ENCODE results near the gene A1BG.
A peak's percentile ranks its signal among the peaks of the same experiment; 100 is the strongest.

Gene A1BG

DNA sequence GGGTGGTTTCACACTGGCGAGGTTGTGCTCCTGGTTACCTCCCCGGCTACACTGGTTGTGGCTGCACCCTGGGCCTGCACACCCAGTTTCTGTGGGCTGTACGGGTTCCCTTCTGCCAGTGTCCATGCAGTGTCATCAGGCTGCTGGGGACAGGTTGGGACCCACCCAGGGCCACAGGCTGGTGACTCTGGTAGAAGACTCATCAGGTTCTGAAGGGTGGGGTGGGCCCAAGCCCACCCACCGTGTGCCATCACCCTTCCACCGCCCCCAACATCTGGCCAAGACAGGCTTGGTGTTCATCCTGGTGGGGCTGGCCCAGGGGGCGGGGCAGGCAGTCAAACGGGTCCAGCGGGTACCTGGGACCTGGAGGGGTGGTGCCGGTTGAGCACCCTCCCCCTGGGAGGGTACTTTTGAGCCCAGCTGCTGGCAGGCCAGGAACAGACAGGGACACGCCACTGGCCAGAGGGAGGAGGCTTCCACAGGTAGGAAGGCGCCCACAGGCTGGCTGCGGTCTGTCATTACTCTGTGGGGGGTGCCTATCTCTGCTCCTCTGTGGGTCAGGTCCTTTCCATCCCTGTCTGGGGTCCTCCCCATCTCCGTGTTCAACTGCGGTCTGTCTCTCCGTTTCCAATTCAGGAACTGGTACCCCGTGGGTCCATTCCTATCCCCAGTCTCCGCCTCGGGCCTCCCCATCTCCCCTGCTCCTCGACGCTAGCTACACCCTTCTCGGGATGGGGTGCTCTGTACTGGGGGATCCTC lies 42.1 kb upstream of the A1BG start, which contains the start of gene RNF225:
TSS of gene RNF225 (plus strand) at position 437 of the 759 bp plus-strand sequence. CDS start 434 bp downstream, outside the sequence.
- Histone ChIP-seq H3K27ac (ENCODE audit: low read length) (no peak within 1 kb of the TSS), H3K4me3 (ENCODE audit: low read length) (peak within 1 kb of the TSS; percentile 47), H3K27me3 (ENCODE audit: control insufficient read depth, insufficient read depth, low read length) (peaks cover 8% of the 10 kb centered on the region), H3K9me3 (ENCODE audit: control insufficient read depth, low read depth, low read length) (no peaks in the 10 kb centered on the region), H3K4me1 (ENCODE audit: control insufficient read depth, low read depth, low read length) (peaks cover 2% of the 10 kb centered on the region), H3K9ac (ENCODE audit: low read length) (no peak within 1 kb of the TSS), H3K36me3 (ENCODE audit: control insufficient read depth, low read depth, low read length) (peaks cover 43% of the 10 kb centered on the region)

GRCh38 chr19:58394821-58395219 lies 41.5 kb upstream of the A1BG start:
- no peak overlapping the region for H3K9ac ChIP-seq (ENCODE audit: low read length)
- peaks cover 8% of the 10 kb centered on the region for H3K27me3 ChIP-seq (ENCODE audit: control insufficient read depth, insufficient read depth, low read length)
- no peaks in the 10 kb centered on the region for H3K9me3 ChIP-seq (ENCODE audit: control insufficient read depth, low read depth, low read length)
- peaks cover 43% of the 10 kb centered on the region for H3K36me3 ChIP-seq (ENCODE audit: control insufficient read depth, low read depth, low read length)
- no peaks in the 10 kb centered on the region for H3K4me1 ChIP-seq (ENCODE audit: control insufficient read depth, low read depth, low read length)
- H3K4me3 ChIP-seq (ENCODE audit: low read length): no peak overlapping the region
- no peak overlapping the region for H3K27ac ChIP-seq (ENCODE audit: low read length)

- Histone ChIP-seq H3K4me1 (ENCODE audit: control insufficient read depth, low read depth, low read length) (no peaks in the 10 kb centered on the region), H3K27me3 (ENCODE audit: control insufficient read depth, insufficient read depth, low read length) (peaks cover 8% of the 10 kb centered on the region), H3K4me3 (ENCODE audit: low read length) (no peak overlapping the region), H3K27ac (ENCODE audit: low read length) (no peak overlapping the region), H3K36me3 (ENCODE audit: control insufficient read depth, low read depth, low read length) (peaks cover 50% of the 10 kb centered on the region), H3K9ac (ENCODE audit: low read length) (no peak overlapping the region), H3K9me3 (ENCODE audit: control insufficient read depth, low read depth, low read length) (no peaks in the 10 kb centered on the region)
Measured at GRCh38 chr19:58393725-58394033, 40.4 kb upstream of the A1BG start.

GRCh38 chr19:58392945-58393724 lies 39.8 kb upstream of the A1BG start:
- H3K9me3 ChIP-seq (ENCODE audit: control insufficient read depth, low read depth, low read length): no peaks in the 10 kb centered on the region
- peaks cover 56% of the 10 kb centered on the region for H3K36me3 ChIP-seq (ENCODE audit: control insufficient read depth, low read depth, low read length)
- no peak overlapping the region for H3K27ac ChIP-seq (ENCODE audit: low read length)
- H3K4me3 ChIP-seq (ENCODE audit: low read length): no peak overlapping the region
- peaks cover 1% of the 10 kb centered on the region for H3K4me1 ChIP-seq (ENCODE audit: control insufficient read depth, low read depth, low read length)
- H3K9ac ChIP-seq (ENCODE audit: low read length): no peak overlapping the region
- peaks cover 8% of the 10 kb centered on the region for H3K27me3 ChIP-seq (ENCODE audit: control insufficient read depth, insufficient read depth, low read length)

DNA sequence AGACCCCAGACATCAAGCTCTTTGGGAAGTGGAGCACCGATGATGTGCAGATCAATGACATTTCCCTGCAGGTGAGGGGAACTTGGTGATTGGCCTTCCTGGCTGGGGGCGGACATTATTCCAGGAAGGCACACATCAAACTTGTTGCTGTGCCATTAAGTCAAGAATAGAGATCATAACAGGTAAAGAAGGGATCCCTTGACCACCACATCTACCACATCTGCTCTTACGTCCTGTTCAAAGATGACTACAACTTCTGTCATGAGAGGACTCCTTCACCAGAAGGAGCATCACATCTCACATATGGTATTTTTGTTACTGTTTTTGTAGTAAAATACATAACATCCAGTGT lies 34.9 kb upstream of the A1BG start:
- H3K27me3 ChIP-seq (ENCODE audit: control insufficient read depth, insufficient read depth, low read length): no peaks in the 10 kb centered on the region
- H3K36me3 ChIP-seq (ENCODE audit: control insufficient read depth, low read depth, low read length): peaks cover 38% of the 10 kb centered on the region
- peak overlapping the region; percentile 98 for H3K9ac ChIP-seq (ENCODE audit: low read length)
- H3K9me3 ChIP-seq (ENCODE audit: control insufficient read depth, low read depth, low read length): no peaks in the 10 kb centered on the region
- peak overlapping the region; percentile 80 for H3K4me3 ChIP-seq (ENCODE audit: low read length)
- H3K4me1 ChIP-seq (ENCODE audit: control insufficient read depth, low read depth, low read length): peaks cover 10% of the 10 kb centered on the region
- no peak overlapping the region for H3K27ac ChIP-seq (ENCODE audit: low read length)

DNA sequence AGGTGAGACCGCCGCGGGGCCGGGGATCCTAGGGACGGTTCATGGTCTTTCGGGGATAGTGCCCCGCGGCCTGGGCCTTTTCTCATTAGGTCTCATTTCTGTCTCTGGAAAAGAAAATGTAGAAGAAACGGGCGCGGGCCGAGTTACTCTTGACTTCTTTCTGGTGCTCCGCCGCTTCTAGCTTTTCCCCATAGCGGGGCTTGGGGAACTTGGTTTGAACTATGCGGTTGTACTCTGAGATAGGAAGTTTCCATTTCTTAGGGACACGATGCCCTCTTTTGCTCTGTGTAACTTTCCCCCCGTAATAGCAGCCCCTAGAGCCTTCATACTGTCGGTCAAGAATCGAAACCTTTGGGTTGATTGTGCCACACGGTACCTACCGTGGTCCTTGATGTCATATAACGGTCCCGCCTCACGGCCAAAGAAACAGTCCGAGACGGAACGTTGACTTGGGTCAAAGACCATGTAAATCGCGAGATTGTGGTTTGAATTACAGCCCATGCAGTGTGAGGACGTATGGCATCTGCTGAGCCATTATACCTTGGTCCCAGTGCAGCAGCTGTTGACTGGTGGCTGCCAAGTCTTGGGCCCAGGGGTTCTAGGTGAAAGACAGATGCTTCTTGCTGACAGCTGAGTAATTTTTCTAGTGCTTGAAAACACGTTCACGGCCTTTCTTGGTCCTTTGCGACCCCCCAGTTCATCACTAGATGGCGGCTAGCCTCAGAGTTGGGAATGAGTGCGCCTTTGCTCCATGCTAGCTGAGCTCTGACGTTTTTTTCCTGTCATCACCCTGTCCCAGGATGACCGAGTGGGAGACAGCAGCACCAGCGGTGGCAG lies 34.3 kb upstream of the A1BG start:
- H3K9me3 ChIP-seq (ENCODE audit: control insufficient read depth, low read depth, low read length): no peaks in the 10 kb centered on the region
- no peak overlapping the region for H3K27ac ChIP-seq (ENCODE audit: low read length)
- H3K9ac ChIP-seq (ENCODE audit: low read length): peak overlapping the region; percentile 98
- peaks cover 32% of the 10 kb centered on the region for H3K36me3 ChIP-seq (ENCODE audit: control insufficient read depth, low read depth, low read length)
- H3K4me3 ChIP-seq (ENCODE audit: low read length): peak overlapping the region; percentile 80
- no peaks in the 10 kb centered on the region for H3K27me3 ChIP-seq (ENCODE audit: control insufficient read depth, insufficient read depth, low read length)
- peaks cover 10% of the 10 kb centered on the region for H3K4me1 ChIP-seq (ENCODE audit: control insufficient read depth, low read depth, low read length)

DNA sequence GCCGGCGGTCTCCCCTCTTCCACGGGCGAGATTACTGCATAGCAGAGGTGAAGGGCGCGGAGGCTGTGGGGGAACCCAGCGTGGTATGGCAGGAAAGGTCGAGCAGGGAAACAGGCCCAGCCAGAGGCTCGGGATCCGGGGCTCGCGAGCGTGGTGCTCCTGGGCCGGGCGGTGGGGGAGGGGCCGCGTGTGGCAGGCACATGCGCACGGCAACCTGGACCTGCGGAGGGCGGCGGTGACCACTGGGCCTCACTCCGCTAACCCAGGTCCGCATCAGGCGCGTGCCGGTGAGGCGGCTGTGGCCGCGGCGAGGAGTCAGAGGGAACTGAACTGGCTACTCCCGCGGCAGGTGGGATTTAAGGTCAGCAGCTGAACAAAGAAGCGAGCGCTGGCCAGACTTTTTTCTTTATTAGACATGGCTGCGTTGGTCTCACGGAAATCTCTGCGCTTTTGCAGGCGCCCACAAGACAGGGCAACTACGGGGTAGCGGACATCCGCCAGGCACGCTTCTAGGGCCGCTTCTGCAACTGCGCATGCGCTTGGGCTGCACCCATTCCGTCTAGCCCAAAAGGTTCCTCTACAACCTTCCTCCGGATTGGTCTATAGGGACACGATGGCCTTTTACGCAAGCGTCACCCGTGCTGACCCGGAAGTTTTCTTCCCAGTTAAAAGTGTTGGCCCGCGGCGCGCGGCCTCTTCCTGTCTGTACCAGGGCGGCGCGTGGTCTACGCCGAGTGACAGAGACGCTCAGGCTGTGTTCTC lies 33.5 kb upstream of the A1BG start, which contains the start of gene RPS5:
TSS of gene RPS5 (plus strand) at position 694 of the 762 bp plus-strand sequence. CDS start 869 bp downstream, outside the sequence.
- Histone ChIP-seq H3K4me1 (ENCODE audit: control insufficient read depth, low read depth, low read length) (peaks cover 10% of the 10 kb centered on the region), H3K9ac (ENCODE audit: low read length) (peak within 1 kb of the TSS; percentile 98), H3K27ac (ENCODE audit: low read length) (peak within 1 kb of the TSS; percentile 70), H3K4me3 (ENCODE audit: low read length) (peak within 1 kb of the TSS; percentile 80), H3K9me3 (ENCODE audit: control insufficient read depth, low read depth, low read length) (no peaks in the 10 kb centered on the region), H3K36me3 (ENCODE audit: control insufficient read depth, low read depth, low read length) (peaks cover 27% of the 10 kb centered on the region), H3K27me3 (ENCODE audit: control insufficient read depth, insufficient read depth, low read length) (no peaks in the 10 kb centered on the region)

DNA sequence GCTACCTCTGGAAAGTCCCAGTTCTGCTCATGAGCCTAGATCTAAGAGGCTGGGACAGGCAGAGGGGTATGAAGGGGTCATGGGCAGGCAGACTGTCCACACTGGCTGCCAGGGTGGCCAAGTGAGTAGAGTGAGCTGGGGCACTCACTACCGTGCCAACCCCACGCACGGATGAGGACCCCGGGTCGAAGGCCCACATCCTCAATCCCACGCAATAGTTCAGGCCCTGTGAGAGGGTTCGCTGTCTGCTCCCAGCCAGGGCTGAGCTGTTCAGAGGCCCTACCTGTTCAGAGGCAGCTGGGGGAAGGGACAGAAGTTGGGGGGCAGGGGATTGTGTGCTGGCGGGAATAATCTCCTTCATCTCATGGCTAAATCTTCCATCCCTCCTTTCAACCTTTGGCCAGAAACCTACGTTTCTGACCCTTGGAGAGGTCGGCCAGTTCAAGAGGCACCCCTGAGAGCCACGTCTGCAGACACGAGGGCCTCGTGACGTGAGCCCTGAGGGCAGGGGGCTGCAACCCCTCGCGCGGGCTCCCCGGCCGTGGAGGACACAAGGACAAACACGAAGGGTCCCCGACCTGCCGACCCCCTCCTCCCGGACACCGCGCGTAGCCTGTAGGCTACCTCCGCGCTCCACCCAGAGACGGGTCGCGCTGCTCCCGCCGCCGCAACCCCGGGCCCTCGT lies 32.7 kb upstream of the A1BG start:
- Histone ChIP-seq H3K4me3 (ENCODE audit: low read length) (peak overlapping the region; percentile 80), H3K9me3 (ENCODE audit: control insufficient read depth, low read depth, low read length) (no peaks in the 10 kb centered on the region), H3K9ac (ENCODE audit: low read length) (peak overlapping the region; percentile 98), H3K36me3 (ENCODE audit: control insufficient read depth, low read depth, low read length) (peaks cover 21% of the 10 kb centered on the region), H3K4me1 (ENCODE audit: control insufficient read depth, low read depth, low read length) (peaks cover 10% of the 10 kb centered on the region), H3K27ac (ENCODE audit: low read length) (peak overlapping the region; percentile 70), H3K27me3 (ENCODE audit: control insufficient read depth, insufficient read depth, low read length) (no peaks in the 10 kb centered on the region)

DNA sequence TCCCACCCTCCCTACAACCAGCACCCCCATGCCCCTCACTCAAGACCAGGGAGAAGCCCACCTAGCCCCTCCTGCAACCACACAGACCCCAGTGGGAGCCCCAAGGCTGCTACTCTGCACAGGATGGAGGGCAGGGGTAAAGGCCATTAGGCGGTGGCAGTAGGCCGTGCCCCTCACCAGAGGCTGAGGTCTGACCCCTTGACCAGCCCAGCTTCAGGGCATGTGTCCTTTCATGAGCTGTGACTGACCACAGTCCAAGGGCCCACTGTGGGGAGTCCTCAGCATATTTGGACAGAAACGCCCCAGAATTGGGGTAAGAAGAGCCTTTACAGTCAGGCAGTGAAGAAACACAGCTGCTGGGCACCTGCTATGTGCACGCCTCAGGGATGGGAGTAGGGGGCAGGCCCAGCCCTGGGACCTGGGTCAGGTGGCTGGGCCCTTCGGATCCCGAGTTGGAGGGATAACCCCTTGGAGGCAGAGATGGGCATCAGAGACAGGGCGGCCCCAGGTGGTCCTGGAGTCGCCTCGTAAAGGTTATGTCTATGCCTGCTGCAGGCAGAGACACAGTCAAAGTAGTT lies 32.1 kb upstream of the A1BG start:
- peaks cover 10% of the 10 kb centered on the region for H3K4me1 ChIP-seq (ENCODE audit: control insufficient read depth, low read depth, low read length)
- peak overlapping the region; percentile 80 for H3K4me3 ChIP-seq (ENCODE audit: low read length)
- peak overlapping the region; percentile 70 for H3K27ac ChIP-seq (ENCODE audit: low read length)
- H3K36me3 ChIP-seq (ENCODE audit: control insufficient read depth, low read depth, low read length): peaks cover 14% of the 10 kb centered on the region
- H3K9ac ChIP-seq (ENCODE audit: low read length): peak overlapping the region; percentile 98
- no peaks in the 10 kb centered on the region for H3K9me3 ChIP-seq (ENCODE audit: control insufficient read depth, low read depth, low read length)
- H3K27me3 ChIP-seq (ENCODE audit: control insufficient read depth, insufficient read depth, low read length): no peaks in the 10 kb centered on the region

DNA sequence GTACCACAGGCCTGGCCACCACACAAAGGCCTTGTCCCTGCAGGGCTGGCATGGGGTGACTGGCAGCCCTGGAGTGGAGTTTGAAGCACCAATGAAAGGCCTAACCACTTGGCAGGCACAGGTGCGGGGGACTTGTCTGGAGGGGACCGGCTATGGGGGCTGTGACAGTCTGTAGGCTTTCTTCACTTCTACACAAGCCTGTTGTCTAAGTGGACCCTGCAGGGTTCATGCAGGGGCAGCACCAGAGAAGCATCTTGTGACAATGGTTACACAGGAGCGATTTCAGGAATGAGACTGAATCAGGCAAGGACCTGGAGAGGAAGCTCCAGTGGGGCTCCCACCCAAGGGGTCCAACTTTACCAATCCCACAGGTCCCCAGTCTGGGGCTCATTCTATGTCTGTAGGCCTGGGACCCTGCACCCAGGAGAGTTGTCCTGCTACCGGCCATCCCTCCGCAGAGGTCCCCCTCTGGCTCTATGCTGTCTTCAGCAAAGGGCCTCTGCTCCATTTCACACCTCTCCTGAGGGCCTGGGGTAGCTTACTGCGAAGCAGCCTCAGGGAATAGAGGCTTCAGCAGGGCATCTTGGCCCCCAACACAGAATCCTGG lies 29.8 kb upstream of the A1BG start:
- Histone ChIP-seq H3K4me3 (ENCODE audit: low read length) (no peak overlapping the region), H3K4me1 (ENCODE audit: control insufficient read depth, low read depth, low read length) (peaks cover 9% of the 10 kb centered on the region), H3K9me3 (ENCODE audit: control insufficient read depth, low read depth, low read length) (no peaks in the 10 kb centered on the region), H3K27me3 (ENCODE audit: control insufficient read depth, insufficient read depth, low read length) (no peaks in the 10 kb centered on the region), H3K27ac (ENCODE audit: low read length) (no peak overlapping the region), H3K9ac (ENCODE audit: low read length) (no peak overlapping the region), H3K36me3 (ENCODE audit: control insufficient read depth, low read depth, low read length) (peaks cover 1% of the 10 kb centered on the region)
